Measurements from ENCODE around the gene SH2D1B. TPM values are rescaled to one million over a fixed set of nuclear protein-coding genes. Genes with fewer than 3 reads are reported as not detected.

The SH2D1B gene
- total and polyA plus RNA-seq, 9 of the 15 experiments (the other 6 are each of a cell fraction or from before 2014, with no cell fraction given), result 5.6 to 19.6 (median 9.7) TPM

DNA sequence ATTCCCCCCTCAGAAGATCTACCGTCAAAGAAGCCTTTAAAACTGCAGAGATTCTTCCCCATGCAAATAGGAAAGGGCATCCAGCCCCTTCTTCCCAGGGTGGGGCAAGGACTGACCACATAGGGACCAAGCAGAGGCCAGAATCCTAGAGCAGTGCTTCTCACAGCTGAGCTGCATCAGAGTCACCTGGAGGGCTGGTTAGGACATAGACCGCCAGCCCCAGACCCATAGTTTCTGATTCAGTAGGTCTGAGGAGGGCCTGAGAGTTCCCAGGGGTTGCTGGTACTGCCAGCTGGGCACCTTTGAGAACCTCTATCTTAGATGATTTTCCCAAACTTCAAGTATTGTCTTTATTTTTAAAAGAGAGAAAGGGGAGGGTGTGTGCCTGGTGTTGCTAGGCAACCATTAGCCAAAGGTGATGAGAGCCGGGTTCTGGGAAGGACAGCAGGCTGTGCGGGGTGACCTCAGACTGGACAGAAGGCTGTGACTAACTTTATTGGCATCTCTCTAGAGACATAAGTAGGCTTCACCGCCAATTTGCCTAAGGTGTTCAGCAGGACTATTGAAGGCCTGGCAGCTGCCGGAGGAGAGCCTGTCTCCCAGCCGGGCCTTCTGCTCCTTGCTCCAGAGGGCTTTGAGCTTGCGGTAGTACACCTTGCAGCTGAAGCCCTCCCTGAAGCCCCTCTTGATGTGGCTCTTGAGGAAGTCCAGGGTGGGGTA, 38.2 kb downstream of the SH2D1B start (continued):
- TF ChIP-seq, protein P1, sequence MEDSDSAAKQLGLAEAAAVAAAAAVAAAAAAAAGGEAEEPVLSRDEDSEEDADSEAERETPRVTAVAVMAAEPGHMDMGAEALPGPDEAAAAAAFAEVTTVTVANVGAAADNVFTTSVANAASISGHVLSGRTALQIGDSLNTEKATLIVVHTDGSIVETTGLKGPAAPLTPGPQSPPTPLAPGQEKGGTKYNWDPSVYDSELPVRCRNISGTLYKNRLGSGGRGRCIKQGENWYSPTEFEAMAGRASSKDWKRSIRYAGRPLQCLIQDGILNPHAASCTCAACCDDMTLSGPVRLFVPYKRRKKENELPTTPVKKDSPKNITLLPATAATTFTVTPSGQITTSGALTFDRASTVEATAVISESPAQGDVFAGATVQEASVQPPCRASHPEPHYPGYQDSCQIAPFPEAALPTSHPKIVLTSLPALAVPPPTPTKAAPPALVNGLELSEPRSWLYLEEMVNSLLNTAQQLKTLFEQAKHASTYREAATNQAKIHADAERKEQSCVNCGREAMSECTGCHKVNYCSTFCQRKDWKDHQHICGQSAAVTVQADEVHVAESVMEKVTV (CRISPR knock-in tag; IDR thresholded peaks at IDR 0.05), result no peak
- TF ChIP-seq HMGN3 (IDR thresholded peaks at IDR 0.05; ENCODE audit: borderline replicate concordance, extremely low read depth, insufficient read length, low read depth, low read length), result no peak
- no peak for TF ChIP-seq NCOA1 (IDR thresholded peaks at IDR 0.05; ENCODE audit: low read depth)
- TF ChIP-seq MXI1 (IDR thresholded peaks at IDR 0.05; ENCODE audit: low read depth, low read length), result no peak
- TF ChIP-seq, protein P2, sequence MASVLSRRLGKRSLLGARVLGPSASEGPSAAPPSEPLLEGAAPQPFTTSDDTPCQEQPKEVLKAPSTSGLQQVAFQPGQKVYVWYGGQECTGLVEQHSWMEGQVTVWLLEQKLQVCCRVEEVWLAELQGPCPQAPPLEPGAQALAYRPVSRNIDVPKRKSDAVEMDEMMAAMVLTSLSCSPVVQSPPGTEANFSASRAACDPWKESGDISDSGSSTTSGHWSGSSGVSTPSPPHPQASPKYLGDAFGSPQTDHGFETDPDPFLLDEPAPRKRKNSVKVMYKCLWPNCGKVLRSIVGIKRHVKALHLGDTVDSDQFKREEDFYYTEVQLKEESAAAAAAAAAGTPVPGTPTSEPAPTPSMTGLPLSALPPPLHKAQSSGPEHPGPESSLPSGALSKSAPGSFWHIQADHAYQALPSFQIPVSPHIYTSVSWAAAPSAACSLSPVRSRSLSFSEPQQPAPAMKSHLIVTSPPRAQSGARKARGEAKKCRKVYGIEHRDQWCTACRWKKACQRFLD (CRISPR knock-in tag; IDR thresholded peaks at IDR 0.05), result no peak
- TF ChIP-seq ZNF644 (tag; IDR thresholded peaks at IDR 0.05; ENCODE audit: low read depth), result no peak
- TF ChIP-seq SIN3B (IDR thresholded peaks at IDR 0.05; ENCODE audit: low read depth), result no peak
- TF ChIP-seq, protein P3, sequence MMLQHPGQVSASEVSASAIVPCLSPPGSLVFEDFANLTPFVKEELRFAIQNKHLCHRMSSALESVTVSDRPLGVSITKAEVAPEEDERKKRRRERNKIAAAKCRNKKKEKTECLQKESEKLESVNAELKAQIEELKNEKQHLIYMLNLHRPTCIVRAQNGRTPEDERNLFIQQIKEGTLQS (IDR thresholded peaks at IDR 0.05), result peak; percentile 29; the same call in 1 of the 2 replicates
- TF ChIP-seq, protein P3 (CRISPR knock-in tag; conservative IDR thresholded peaks at IDR 0.05), result no peak
- TF ChIP-seq ZC3H11A (IDR thresholded peaks at IDR 0.05; ENCODE audit: low read depth, low read length), result no peak
- TF ChIP-seq RFX1 (IDR thresholded peaks at IDR 0.05), result peak; percentile 97
- no peak for TF ChIP-seq TOE1 (IDR thresholded peaks at IDR 0.05; ENCODE audit: borderline replicate concordance)
- TF ChIP-seq TOE1 (CRISPR knock-in tag; IDR thresholded peaks at IDR 0.05; ENCODE audit: borderline replicate concordance, low read depth), result no peak
- 0 out of 2 replicates have a peak, but pooled peaks have one; percentile 5 for TF ChIP-seq TCF3 (CRISPR knock-in tag; IDR thresholded peaks at IDR 0.05)
- TF ChIP-seq NFIX (CRISPR knock-in tag; IDR thresholded peaks at IDR 0.05; ENCODE audit: low read depth), result no peak
- TF ChIP-seq MTA3 (IDR thresholded peaks at IDR 0.05; ENCODE audit: borderline replicate concordance), result no peak
- no peak for TF ChIP-seq RBM15 (IDR thresholded peaks at IDR 0.05; ENCODE audit: insufficient read depth, low read length)
